Measurements from ENCODE around the gene ASAP3.
"Not testable (repeated sequence)": the region's sequence is repeated elsewhere in the genome, so short reads cannot be mapped to it uniquely, and the experiment has no call there.

ASAP3 gene

DNA sequence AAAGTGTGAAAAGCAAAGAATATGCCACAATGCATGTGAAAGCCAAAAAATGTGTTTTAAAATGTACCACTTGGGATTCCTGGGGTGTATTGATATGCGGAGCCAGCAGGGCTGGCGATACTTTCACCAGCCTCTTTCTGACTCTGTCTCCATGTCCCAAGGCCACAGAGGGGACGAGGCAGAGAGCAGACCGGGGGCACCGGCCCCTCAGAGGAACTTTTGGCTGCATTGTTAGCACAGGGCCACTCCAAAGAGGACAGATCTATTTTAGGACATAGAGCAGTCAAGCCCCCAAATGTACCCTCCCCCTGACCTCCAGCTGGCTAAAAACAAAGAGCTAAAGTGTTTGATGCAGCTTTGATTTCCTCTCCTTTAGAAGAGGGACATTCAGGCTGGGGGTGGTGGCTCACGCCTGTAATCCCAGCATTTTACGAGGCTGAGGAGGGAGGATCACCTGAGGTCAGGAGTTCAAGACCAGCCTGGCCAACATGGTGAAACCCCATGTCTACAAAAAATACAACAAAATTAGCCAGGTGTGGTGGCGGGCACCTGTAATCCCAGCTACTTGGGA, 88.7 kb downstream of the ASAP3 start:
- DNase-seq (no peak), ATAC-seq (no peak)

DNA sequence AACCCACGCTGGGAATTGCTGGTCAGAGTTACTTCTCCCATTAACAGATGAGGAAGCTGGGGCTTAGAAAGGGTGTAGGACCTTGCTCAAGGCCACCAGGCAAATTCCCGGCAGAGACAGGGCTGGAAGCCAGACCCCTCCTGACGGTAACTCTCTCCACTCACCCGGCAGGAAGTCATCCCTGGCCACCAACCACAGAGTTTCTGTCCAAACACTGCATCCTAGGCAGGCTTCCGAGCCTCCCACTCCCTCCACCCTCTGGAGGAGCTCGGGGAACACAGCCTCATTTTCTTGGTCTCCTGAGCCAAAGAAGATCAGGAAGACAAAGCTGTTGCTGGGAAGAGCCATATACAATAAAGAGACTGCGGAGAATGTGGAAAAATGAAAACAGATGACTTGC, 89.3 kb downstream of the ASAP3 start:
- no peak for ATAC-seq
- no peak for DNase-seq

DNA sequence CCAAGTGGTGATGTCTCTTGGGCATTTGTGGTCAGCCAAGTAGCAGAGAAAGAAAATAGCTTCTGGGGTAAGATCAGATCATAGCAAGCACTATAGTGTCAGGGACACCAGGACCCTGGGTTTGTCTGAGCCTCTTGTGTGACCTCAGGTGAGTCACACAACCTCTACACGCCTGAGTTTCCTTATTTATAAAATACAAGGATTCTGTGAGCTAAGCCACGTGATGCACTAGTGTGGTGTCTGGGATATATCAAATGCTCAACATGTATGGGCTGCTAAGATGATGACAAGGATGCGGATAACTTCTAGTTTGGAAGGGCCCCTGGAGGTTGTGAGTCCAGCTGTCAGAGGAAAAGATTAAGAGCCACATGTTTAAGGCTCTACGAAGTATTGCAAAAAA, 89.8 kb downstream of the ASAP3 start:
- DNase-seq (no peak), ATAC-seq (no peak)

DNA sequence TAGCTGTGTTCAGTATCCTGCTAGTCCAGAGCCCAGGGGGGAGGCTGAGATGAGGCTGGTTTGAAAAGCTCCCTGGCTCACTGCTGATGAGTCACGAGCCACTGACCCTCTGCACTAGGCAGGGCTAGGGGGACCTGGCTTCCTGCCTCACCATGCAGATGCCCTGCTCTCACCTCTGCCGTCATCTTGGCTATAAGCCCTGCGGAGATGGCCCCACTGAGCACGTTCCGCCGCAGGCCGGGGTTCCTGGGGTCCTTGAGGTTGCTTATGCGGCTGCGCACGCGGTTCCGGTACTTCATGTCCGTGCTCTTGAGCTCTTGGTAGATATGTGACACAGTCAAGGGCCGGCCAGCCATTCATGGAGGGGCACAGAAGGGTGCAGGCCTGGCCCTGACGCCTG, 90.3 kb downstream of the ASAP3 start:
- ATAC-seq (no peak), DNase-seq (no peak)

DNA sequence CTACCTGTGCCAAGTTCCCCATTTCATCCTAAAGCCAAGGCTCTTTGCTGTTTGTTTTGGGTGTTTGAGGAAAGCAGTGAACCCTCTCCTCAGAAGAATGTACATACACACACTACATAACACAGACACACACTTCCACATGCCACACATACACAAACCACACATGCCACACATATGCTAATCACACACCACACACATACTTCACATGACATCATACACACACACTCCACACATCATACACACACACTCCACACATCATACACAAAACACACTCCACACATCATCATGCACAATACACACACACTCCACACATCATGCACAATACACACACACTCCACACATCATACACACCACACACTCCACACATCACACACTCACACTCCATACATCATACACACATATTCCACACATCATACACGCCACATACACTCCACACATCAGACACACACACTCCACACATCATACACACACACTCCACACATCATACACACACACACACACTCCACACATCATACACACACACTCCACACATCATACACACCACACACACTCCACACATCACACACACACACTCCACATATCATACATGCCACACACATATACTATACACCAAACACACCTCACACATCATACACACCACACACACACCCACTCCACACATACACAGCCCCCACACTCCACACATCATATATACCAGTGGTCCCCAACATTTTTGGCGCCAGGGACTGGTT, 91.7 kb downstream of the ASAP3 start:
- no peak for DNase-seq
- ATAC-seq: no peak

DNA sequence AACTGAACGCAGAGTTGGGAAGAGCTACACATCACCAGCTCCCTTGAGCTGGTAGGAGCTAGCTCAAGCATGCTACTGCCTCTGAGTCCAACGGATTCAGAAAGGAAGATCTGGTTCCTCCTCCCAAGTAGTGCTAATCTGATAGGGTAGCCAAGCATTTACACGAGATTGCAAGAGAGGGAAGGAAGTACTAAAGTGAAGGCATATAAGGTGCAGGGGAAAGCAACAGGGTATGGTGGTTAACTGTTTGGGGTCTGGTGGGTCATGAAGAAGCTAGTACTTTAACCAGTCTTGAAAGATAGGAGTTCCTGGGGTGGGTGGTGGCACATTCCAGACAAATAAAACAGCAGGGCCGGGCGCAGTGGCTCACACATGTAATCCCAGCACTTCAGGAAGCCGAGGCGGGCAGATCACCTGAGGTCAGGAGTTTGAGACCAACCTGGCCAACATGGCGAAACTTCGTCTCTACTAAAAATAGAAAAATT, 94.1 kb downstream of the ASAP3 start:
- no peak for ATAC-seq
- no peak for DNase-seq

DNA sequence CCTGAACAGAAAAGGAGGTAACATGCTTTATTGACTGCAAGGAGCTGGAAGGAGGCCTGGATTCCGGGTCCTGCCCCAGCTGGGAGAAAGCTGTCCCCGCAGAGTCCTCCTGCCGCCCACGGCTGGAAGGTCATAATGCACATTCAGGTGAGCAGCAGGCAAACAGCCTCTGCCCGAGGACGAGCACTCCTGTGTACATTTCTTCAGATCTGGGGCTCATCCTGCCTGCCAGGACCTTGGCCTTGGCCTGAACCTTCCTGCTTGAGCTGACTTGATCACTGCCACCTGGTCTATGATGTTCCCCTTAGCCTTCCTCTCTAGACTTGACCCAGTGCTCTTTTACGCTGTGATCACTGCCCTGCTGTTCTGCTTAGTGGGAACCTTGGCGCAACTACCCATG, 96.5 kb downstream of the ASAP3 start:
- ATAC-seq (no peak), DNase-seq (no peak)

DNA sequence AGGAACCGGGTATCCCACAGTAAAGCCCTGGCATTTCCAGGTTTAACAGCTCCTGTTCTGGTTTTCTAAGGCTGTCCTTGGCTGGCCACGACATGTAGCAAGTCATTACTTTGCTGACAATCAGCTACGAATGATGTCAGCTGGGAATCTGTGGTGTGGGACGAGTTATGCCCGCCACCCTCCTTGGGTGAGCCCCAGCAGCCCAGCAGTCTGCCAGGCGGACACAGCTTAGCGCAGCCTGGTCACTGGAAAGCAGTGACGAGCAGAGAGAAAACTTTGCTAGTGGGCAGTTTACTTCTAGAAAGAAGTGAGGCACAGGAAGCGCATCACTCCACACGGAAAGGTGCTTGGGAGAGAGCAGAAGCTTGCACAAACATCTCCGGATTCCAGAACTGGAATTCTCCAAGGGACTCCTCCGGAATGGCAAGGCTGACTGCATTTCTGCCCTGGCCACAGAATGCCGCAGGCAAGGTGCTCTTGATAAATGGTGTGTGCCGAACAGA, 98.8 kb downstream of the ASAP3 start:
- ATAC-seq (no peak), DNase-seq (no peak)

DNA sequence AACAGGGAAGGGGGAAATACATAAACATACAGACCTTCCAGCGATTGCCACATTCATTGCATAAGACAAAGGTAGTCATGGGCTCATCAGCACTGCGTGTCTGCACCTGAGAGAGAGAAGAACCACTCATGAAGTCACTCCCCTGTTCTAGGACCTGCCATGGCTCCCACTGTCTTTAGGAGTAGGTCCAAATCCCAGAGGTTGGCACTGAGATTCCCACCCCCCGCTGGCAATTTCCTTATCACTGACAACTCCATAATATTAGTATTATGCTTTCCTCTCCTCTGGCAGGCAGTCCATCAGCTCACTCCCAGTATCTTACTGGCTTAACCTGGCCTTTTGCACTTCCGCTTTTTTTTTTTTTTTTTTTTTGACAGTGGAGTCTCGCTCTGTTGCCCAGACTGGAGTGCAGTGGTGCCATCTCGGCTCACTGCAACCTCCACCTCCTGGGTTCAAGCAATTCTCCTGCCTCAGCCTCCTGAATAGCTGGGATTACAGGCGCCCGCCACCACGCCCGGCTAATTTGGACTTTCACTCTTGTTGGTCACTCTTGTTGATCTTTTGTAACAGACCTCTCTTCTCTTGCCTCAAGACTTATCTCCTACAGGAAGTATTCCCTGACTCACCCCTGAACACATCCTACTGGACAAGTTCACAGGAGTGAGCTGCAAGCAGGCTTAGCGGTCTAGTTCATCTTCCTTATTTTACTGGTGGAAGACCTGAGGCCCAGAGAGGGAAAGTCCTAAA, 99.5 kb downstream of the ASAP3 start:
- ATAC-seq (no peak), DNase-seq (no peak)

DNA sequence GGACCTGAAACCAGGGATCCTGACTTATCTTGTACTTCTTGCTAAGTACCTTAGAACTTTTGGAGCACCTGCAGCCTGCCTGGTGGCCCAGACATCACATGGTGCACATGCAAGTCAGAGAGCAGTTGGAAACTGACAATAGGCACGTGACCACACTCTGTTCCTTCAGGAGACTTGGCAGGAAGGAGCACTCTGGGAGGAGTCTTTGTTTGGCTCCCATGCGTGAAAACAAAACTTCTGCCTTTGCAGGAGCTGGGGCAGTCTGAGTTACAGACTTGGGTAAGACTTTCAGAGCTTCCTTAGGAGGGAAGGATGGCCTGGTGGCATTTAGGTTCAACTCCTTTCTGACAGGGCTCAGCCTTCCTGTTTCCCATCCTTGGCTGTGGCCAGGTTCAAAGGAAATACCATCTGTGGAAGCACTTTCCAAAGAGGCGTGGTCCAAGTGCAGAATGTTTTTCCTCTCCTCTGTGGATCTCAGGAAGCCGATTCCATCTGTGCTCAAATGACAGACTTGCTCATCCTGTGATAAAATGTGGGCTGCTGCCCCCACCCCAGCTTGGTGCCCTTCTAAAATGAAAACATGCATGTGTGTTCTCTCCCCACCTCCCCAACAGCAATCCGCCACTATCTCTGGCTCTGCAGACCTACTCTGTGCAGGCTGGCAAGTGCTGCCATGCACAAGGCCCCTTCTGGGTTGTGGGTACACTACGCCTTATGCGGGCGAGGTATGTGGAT, 100.2 kb downstream of the ASAP3 start:
- ATAC-seq (no peak), DNase-seq (no peak)

DNA sequence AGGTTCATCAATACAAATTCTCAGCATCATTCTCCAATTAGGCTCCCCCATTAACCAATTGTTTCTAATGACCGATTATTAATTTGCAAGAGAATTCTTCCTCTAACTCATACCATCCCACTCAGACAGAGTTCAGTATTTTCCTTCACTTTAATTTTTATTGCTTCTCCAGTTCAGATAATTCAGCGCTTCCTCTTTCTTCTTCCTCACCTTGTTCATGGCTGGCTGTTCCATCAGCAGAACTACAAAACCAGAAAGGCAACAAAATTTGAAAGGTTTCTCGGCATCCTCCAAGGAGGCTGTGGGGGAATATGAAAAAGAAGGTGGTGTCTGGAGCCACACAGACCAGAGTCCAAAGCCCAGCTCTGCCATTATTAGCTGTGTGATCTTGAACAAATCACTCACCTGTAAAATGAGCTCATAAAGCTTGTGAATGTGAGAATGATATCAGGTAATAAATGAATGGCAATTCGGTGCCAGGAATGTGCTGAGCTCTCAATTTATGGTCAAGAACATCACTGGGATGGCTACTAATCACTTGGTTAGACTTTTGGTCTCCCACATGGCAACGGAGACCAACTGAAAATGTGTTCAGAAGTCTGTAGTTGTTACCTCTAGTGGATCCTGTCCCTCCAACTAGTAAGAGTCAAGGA, 102.6 kb downstream of the ASAP3 start:
- DNase-seq (no peak), ATAC-seq (no peak)

DNA sequence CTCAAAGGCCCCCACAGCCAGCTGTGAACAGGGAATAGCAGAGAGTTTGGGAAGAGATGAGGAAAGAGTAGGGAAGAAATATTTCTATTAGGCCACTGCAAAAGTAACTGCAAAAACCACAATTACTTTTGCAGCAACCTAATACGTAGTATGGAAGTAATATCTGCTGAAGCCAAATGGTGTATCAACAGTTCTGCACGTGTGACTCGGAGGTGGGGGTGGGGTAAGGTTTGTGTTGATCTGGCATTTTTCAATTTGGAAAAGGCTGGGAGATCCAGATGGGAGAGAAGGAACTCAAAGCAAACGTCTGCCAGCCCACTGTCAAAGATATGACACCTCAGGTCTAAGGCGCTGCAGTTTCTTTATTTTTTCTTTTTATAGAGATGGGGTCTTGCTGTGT, 103.3 kb downstream of the ASAP3 start:
- DNase-seq (no peak), ATAC-seq (no peak)

DNA sequence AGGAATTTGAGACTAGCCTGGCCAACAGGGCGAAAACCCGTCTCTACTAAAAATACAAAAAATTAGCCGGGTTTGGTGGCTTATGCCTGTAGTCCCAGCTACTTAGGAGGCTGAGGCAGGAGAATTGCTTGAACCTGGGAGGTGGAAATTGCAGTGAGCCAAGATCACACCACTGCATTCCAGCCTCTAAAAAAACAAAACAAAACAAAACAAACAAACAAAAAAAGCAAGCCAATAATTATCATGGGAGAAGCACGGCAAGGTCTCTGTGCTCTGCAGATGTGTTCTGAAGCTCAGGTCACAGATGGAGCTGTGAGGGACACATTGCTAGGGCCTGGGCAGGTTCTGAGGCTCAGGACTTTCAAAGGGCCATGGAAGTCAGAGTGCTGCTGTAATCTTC, 103.7 kb downstream of the ASAP3 start:
- not testable (repeated sequence) for ATAC-seq, DNase-seq

All from stimulated activated naive CD8-positive, alpha-beta T cell treated with anti-CD3 and anti-CD28 coated beads, Interleukin-15, Interleukin-2, amounts not matched to agents 100 U/mL and 50 U/mL, for 24 hours (primary cell).